GM10248 (cell line): ENCODE results near the gene CEP97.

Source experiments
- CTCF ChIA-PET: fragments of 300-600 bp; sonication (Branson Sonifier 250); formaldehyde crosslinking; extraction: SDS; loops from one replicate; lab custom pipeline; 2021; ENCODE audit warnings: antibody characterized with exemption; lab: Yijun Ruan, JAX
- POLR2A ChIA-PET: fragments of 350-650 bp; sonication (Branson Sonifier 250); formaldehyde crosslinking; extraction: SDS; loops from one replicate; lab custom pipeline; 2020; ENCODE audit warnings: antibody characterized with exemption; lab: Yijun Ruan, JAX
- DNase-seq: peaks from one replicate; pipeline ENCODE4 v3.0.0; 2012; ENCODE audit errors: extremely low spot score
- TF ChIP-seq, protein P1 (sequence below): IDR thresholded peaks from 2 replicates; pipeline ENCODE4 v1.5.1; 2012; ENCODE audit warnings: mild to moderate bottlenecking, low read depth; ENCODE audit errors: extremely low read depth, missing control alignments, control extremely low read depth

Gene CEP97

DNA sequence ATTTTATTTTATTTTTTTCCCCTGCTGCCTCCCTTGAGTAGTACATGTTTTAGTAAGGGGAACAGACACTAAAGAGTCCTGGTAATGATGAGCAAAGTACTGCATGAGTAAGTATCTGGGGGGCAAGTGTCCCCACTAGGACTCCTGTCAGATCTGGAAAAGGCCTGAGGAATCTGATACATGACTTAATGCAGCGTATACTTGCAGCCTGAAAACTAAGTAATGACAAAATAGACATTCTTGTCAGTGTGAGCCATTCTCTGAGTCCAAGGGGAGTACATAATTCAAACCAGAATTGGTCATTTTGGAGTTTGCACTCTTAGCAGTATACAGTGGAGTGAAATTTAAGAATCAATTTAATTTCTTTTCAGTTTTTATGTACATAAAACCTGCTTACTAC lies 82.1 kb downstream of the CEP97 start:
- TF ChIP-seq, protein P1, sequence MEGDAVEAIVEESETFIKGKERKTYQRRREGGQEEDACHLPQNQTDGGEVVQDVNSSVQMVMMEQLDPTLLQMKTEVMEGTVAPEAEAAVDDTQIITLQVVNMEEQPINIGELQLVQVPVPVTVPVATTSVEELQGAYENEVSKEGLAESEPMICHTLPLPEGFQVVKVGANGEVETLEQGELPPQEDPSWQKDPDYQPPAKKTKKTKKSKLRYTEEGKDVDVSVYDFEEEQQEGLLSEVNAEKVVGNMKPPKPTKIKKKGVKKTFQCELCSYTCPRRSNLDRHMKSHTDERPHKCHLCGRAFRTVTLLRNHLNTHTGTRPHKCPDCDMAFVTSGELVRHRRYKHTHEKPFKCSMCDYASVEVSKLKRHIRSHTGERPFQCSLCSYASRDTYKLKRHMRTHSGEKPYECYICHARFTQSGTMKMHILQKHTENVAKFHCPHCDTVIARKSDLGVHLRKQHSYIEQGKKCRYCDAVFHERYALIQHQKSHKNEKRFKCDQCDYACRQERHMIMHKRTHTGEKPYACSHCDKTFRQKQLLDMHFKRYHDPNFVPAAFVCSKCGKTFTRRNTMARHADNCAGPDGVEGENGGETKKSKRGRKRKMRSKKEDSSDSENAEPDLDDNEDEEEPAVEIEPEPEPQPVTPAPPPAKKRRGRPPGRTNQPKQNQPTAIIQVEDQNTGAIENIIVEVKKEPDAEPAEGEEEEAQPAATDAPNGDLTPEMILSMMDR, result no peak
- ChIA-PET POLR2A (no interaction called here), CTCF (interaction anchor here (1.1 to 16.3 kb wide), 5 partner anchors 8 to 420 kb away, joined by 3 to 443 read pairs (median 8); no protein-coding TSS in a partner anchor)
- no peak for DNase-seq

DNA sequence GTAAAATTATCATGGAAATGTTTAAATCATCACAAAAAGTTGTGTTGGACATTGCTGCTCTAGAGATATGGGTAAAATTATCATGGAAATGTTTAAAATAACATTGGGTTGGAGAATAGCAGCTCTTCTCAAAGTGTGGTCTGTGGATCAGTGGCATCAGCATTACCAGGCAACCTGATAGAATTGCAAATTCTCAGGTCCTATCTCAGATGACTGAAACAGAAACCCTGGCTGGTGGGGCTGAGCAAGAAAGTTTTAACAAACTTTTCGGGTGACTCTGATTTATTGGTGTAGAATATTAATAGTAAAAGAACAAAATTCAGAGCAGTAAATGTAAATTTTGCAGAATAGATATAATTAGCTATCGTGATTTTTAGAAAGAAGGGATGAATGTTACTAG lies 83.5 kb downstream of the CEP97 start:
- TF ChIP-seq, protein P1, result no peak
- ChIA-PET POLR2A (interaction anchor here (1.2 kb wide), 1 partner anchor 42 kb away, joined by 4 read pairs; the partner anchor contains the start of gene NFKBIZ), CTCF (interaction anchor here (0.7 to 16.3 kb wide), 11 partner anchors 9 to 729 kb away, joined by 3 to 443 read pairs (median 3); no protein-coding TSS in a partner anchor)
- no peak for DNase-seq

DNA sequence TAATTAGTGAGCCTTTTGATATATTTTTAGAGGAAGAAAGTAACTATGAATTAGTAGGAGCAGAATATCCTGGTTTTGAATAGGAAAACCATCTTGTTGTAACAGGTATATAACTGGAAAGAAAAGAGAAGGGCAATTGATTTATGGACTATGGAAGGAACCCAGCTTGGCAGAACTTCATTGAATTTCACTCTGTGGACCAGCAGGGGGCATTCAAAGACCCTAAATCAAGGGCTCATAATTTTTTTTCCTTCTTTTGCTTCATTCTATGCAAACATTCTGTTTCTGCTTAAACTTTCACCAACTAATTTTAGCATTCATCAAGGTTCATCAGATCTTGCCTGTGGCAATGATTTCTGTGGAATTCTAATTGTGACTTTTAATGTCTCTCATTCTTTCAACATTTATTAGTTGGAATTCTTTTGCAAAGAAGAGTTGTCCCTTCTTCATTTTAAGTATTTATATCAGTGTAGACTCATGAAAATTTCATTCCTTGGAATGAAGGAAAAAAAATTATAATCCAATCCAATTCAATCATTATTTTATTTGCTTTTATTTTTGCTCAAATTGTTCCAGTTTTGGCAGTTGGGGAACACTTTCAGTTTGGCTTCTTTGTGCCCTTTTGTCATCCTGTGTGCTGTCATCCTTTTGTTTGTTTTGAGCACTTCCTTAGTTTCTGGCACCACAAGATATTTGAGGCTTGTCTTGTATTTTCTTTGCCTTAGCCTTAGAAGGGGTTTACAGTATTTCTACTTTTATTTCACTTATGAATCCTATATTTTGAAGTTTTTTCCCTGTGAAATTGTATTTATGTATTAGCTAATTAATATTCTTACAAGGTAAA lies 85.0 kb downstream of the CEP97 start:
- DNase-seq, result peak; percentile 44
- ChIA-PET CTCF (interaction anchor here (0.6 to 16.3 kb wide), 18 partner anchors 8 to 729 kb away, joined by 3 to 443 read pairs (median 5); partner anchors contain the start of gene NFKBIZ), POLR2A (no interaction called here)
- TF ChIP-seq, protein P1, result peak; percentile 69

DNA sequence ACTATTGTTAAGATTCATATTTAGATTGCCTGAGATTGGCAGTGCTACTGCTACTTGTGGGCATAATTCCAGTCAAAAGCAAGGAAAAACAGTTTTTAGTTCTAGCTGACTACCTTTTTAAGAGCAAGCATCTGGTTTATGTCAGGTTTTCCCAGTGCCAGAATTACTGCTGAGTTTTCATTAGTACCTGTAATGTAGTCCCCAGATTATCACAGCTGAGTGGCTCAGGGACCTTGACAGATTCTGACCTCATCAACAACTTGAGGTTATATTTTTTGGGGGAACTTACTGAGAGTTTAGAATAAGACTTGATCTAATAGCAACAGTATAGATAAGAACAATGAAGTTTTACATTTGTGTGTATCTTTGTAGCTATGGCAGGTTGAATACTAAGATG lies 85.6 kb downstream of the CEP97 start:
- ChIA-PET POLR2A (no interaction called here), CTCF (interaction anchor here (0.6 to 16.3 kb wide), 15 partner anchors 8 to 728 kb away, joined by 3 to 443 read pairs (median 5); partner anchors contain the start of gene NFKBIZ)
- no peak for DNase-seq
- TF ChIP-seq, protein P1, result no peak

DNA sequence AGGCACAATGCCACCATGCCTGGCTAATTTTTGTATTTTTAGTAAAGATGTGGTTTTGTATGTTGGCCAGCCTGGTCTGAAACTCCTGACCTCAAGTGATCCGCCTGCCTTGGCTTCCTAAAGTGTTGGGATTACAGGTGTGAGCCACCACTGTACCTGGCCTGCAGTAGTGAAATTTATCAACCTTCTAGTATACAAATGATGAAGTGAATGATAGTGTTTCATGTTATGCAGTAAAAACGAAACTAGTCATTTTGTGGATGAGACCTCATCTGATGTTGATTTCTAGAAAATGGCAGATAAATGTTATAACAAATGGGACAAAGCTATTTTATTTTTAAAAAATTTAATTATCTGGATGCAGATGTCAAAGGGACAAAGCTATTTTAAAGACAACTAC lies 87.5 kb downstream of the CEP97 start:
- POLR2A ChIA-PET, result no interaction called here
- TF ChIP-seq, protein P1, result no peak
- CTCF ChIA-PET, result interaction anchor here (1.0 to 16.3 kb wide), 9 partner anchors 10 to 414 kb away, joined by 3 to 443 read pairs (median 6); no protein-coding TSS in a partner anchor
- no peak for DNase-seq

DNA sequence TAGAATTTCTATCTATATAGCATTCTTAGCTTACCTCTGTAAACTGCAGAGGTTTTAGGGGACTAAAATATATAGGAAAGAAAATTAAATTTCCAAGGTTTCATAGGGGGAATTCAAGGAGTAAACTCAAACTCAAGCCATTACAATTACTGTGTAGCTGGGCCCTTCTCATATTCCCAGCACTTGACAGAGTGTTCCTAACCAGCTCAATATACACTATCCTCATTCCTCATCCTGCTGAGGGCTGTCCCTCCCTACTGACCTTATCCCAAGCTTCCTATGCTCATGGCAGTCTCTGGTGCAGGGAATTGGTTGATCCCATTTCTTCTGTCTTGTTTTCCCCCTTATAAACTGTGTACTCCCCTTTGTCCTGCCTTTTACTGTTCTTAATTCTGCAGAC lies 88.5 kb downstream of the CEP97 start:
- TF ChIP-seq, protein P1, result no peak
- DNase-seq, result no peak
- ChIA-PET CTCF (interaction anchor here (0.6 to 16.3 kb wide), 12 partner anchors 10 to 413 kb away, joined by 3 to 443 read pairs (median 5); no protein-coding TSS in a partner anchor), POLR2A (no interaction called here)
